GM21423 (cell line): ENCODE data around the gene ADAM10.

ENCODE experiments used
- ATAC-seq: cut with Tn5 transposase; IDR thresholded peaks from one replicate; pipeline ENCODE4 v1.9.1; 2021; ENCODE audit warnings: mild to moderate bottlenecking, moderate library complexity; ENCODE audit not compliant: unreplicated experiment

ADAM10 gene

GRCh38 chr15:58584789-58585461 lies 164.6 kb downstream of the ADAM10 start:
- ATAC-seq, result no peak

GRCh38 chr15:58583171-58583908 lies 166.2 kb downstream of the ADAM10 start:
- no peak for ATAC-seq

DNA sequence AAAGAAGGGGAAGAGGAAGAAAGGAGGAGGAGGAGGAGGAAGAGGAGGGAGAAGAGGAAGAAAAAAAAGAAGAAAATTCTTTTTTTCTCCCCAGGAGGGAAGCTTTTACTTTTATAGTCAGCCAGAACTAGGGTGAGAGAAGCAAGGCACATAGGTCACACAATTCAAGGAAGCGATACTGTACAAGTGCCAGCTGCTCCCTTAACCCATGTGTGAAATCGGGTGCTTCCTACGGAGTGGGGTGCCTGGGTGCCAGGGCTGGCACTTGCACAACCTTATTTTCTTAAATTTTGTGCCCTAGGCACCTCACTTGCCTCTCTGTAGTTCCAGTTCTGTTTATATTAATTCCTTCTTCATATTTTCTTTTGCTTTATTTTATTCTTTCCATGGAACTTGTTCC lies 167.3 kb downstream of the ADAM10 start:
- ATAC-seq, result no peak

DNA sequence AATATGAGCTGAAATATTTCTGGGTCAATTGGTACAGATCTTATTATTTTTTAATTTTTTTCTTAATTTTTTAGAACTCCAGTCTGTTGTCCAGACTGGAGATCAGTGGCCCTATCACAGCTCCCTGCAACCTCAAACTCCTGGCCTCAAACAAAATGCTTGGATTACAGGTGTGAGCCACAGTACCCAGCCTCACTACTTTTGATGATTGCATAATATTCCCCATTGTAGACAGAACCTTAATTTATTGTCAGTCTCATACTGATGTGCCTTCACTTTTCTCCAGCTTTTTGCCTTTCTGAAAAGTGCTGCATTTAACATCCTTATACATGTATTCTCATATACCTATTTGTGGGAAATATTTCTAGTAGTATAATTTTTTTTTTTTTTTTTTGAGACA lies 172.8 kb downstream of the ADAM10 start:
- ATAC-seq, result no peak

- no peak for ATAC-seq
Measured at GRCh38 chr15:58575045-58575786, 174.3 kb downstream of the ADAM10 start.

- ATAC-seq, result no peak
Measured at GRCh38 chr15:58574631-58575030, 174.9 kb downstream of the ADAM10 start.

DNA sequence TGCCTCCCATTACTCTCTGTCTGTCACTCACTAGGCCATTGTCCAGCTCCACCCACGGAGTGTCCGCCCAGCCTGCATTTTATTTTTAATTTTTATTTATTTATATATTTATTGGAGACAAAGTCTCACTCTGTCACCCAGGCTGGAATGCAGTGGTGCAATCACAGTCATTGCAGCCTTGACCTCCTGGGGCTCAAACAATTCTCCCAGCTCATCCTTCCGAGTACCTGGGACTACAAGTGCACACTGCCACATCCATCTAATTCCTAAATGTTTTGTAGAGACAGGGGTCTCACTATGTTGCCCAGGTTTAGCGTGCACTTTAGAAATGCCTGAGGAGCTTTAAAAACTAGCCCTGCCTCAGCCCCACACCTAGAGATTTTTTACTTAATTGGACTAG lies 176.2 kb downstream of the ADAM10 start:
- ATAC-seq, result no peak

- ATAC-seq, result no peak
Measured at GRCh38 chr15:58572521-58572920, 177.0 kb downstream of the ADAM10 start.

- ATAC-seq, result no peak
Measured at GRCh38 chr15:58571491-58571890, 178.0 kb downstream of the ADAM10 start.

DNA sequence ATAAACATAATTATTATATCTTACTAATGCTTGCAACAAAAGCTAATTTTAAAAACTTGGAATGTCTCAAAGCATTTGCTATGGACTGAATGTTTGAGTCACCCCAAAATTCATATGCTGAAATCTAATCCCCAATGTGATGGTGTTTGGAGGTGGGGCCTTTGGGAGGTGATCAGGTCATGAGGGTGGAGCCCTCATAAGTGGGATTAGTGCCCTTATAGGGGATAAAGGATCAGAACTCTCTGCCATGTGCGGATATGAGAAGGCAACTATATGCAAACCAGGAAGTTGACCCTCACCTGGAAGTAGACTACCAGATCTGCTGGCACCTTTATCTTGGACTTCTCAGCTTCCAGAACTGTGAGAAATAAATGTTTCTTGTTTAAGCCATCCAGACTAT lies 180.1 kb downstream of the ADAM10 start:
- ATAC-seq, result no peak

GRCh38 chr15:58568157-58568571 lies 181.3 kb downstream of the ADAM10 start:
- no peak for ATAC-seq

GRCh38 chr15:58566029-58566428 lies 183.5 kb downstream of the ADAM10 start:
- no peak for ATAC-seq

DNA sequence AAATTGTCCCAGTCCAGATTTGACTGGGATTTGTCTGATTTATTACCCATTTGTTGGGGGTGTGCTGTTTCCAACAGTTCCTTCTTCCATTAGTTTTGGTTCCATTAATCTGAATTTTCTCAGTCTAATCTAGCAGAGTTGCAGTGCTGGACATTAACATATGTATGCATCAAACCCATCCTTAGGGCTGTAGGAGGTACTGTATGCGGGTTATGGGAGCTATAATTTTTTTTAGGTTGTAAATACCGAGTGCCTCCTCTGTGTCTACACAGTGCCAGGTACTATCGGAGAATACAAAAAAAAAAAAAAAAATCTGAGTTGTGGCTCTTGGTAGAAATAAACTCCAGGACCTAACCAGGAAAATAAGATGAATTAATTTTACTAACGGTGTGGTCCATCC lies 183.9 kb downstream of the ADAM10 start:
- ATAC-seq, result no peak

GRCh38 chr15:58564981-58565380 lies 184.5 kb downstream of the ADAM10 start:
- no peak for ATAC-seq

DNA sequence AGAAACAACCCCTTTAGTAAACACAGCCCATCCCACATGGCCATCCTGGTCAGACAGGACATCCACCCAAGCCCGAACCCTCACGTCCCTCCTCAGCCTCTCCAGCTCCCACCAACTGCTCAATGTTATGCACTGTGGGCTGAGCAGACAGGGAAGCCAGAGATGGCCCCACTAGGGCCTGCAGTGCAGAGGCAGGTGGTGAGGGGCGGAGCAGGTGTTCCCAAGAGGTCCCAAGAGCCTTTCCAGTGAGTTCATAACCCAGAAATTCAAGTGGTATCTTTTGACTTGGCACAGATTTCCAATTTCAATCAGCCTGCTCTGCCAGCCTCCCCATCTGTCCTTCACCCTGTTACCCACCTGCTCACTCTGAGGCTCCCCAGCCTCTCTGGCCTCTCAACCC lies 187.4 kb downstream of the ADAM10 start:
- ATAC-seq, result no peak

- ATAC-seq, result no peak
Measured at GRCh38 chr15:58561321-58561720, 188.2 kb downstream of the ADAM10 start.

DNA sequence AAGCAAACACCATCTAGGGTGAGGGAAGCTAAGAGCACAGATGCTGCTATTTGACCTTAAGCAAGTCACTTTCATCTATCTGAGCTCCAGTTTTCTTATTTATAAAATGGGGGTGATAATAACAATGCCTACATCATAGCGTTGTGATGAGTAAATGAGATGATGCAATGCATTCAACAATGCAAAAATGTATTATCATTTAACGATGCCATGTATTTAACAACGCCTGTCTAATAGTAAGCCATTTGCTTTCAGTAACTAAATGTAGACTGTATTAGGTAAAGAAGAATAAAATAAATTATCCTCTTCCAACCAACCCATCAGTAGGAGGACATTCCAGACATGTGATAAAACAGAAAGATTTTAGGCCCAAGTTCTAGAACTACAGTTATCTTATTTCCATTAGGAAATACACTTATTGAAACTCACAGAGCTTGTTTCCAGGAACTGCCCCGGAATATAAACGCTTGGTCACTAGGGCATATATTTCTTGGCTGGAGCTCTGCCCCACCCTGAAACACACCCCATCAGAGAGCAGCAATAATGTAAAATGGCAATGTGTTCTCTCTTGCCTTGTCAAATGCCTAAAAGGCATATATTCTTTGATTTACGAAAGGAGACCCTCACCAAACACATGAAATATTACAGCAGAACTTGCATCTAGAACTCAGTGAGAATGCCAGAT lies 189.5 kb downstream of the ADAM10 start:
- ATAC-seq, result no peak

- no peak for ATAC-seq
Measured at GRCh38 chr15:58558777-58559176, 190.7 kb downstream of the ADAM10 start.

DNA sequence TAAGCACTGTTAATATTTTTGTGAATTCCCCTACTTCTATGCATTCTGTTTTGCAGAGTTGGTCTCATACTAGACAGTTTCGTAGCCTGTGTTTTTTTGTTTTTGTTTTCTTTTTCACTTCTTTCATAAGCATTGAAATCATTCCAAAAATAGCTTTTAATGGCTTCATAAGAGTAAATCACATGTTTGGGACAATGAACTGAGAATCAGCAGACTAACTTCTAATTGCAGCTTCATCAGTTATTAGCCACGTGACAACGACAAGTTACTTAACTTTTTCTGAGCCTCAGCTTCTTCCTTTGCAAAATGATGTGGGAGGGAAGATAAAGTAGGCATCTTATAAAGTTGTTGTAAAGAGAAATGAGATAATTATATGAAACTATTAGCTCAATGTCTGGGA lies 193.0 kb downstream of the ADAM10 start:
- ATAC-seq, result no peak

DNA sequence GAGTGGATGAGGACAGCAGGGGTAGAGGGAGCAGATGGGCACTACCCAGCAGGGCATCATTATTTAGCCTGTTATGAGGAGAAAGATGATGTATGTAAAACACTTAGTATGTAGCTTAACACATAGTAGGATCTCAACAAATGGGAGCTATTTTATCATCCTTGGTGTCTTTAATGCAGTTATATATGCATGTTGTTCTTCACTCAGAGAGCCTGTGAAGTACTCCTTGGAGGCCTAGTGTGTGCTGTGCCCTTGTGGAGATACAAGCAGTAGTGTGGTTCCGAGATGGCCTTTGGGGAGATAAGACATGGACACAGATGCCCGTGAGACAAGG lies 193.5 kb downstream of the ADAM10 start:
- ATAC-seq, result no peak
